ENCODE data around the gene ALG1.
"Not testable (repeated sequence)": the region's sequence is repeated elsewhere in the genome, so short reads cannot be mapped to it uniquely, and the experiment has no call there.

Gene ALG1

GRCh38 chr16:5045499-5046115 lies 26.0 kb upstream of the ALG1 start:
- no peak for DNase-seq

- no peak for DNase-seq
These were observed 24.7 kb upstream of the ALG1 start for GRCh38 chr16:5046914-5047313.

GRCh38 chr16:5054876-5055865 lies 16.5 kb upstream of the ALG1 start:
- no peak for DNase-seq

GRCh38 chr16:5056352-5056751 lies 15.3 kb upstream of the ALG1 start:
- DNase-seq = no peak

GRCh38 chr16:5058476-5058875 lies 13.2 kb upstream of the ALG1 start:
- DNase-seq = peak; percentile 37

- no peak for DNase-seq
These were observed 12.1 kb upstream of the ALG1 start for GRCh38 chr16:5059386-5060072.

- DNase-seq = no peak
These were observed 11.5 kb upstream of the ALG1 start for GRCh38 chr16:5060073-5060641.

GRCh38 chr16:5062051-5062450 lies 9.6 kb upstream of the ALG1 start:
- DNase-seq = no peak

- no peak for DNase-seq
These were observed 8.6 kb upstream of the ALG1 start for GRCh38 chr16:5062790-5063765.

- no peak for DNase-seq
These were observed 6.7 kb upstream of the ALG1 start for GRCh38 chr16:5064915-5065314.

- DNase-seq = no peak
These were observed 6.3 kb upstream of the ALG1 start for GRCh38 chr16:5065326-5065725.

- no peak for DNase-seq
These were observed 5.8 kb upstream of the ALG1 start, which contains the start of gene C16orf89 for GRCh38 chr16:5065813-5066212. Gene C16orf89 (minus strand): TSS chr16:5065956. CDS start chr16:5065908, 48 bp downstream.

GRCh38 chr16:5066511-5066910 lies 5.1 kb upstream of the ALG1 start:
- DNase-seq = no peak

- DNase-seq = no peak
These were observed 2.6 kb upstream of the ALG1 start for GRCh38 chr16:5069048-5069447.

- no peak for DNase-seq
These were observed 1.8 kb upstream of the ALG1 start for GRCh38 chr16:5069854-5070253.

GRCh38 chr16:5070431-5071186 lies 1.0 kb upstream of the ALG1 start:
- no peak for DNase-seq

GRCh38 chr16:5071341-5071680 lies 332 bp upstream of the ALG1 start:
- DNase-seq = no peak

GRCh38 chr16:5072334-5073278 lies 963 bp downstream of the ALG1 start:
- no peak for DNase-seq

- peak; percentile 34 for DNase-seq
These were observed 1.6 kb downstream of the ALG1 start for GRCh38 chr16:5073279-5073629.

GRCh38 chr16:5073771-5074170 lies 2.1 kb downstream of the ALG1 start:
- DNase-seq = not testable (repeated sequence)
